Skin of body (tissue), 2 donors: ENCODE results near the gene C4BPB. TPM values are rescaled to one million over a fixed set of nuclear protein-coding genes. Genes with fewer than 3 reads are reported as not detected.

Experiments
- DNase-seq: peaks from one replicate; lab custom pipeline; 2025; lab: John Stamatoyannopoulos, UW
- total RNA-seq: library from RNA; depleted of rRNA; stranded (reverse); fragments of >200 nt; gene quantifications from one replicate; pipeline ENCODE4 v1.2.3, GENCODE V29; 2014

C4BPB gene
- total RNA-seq, 1 donor from 2014 or later = 0.30 TPM

DNA sequence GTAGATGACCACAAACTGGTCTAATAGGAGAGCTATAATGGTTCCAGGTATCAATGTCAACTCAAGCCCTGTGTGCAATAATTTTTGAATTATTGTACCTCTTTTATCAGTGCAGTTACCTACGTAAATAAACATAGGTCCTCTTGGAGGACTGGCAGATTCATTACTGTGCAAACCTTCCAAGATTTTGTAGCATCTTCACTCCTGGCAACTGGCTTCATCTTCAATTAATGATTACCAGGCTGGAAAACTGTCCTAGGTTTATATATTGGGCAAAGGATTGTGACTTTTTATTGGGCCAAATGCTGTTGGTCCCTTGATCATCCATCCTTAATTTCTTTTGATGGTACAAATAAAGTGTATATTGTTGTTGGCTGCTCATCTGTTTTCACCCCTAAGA lies 51.0 kb downstream of the C4BPB start:
- DNase-seq = no peak

DNA sequence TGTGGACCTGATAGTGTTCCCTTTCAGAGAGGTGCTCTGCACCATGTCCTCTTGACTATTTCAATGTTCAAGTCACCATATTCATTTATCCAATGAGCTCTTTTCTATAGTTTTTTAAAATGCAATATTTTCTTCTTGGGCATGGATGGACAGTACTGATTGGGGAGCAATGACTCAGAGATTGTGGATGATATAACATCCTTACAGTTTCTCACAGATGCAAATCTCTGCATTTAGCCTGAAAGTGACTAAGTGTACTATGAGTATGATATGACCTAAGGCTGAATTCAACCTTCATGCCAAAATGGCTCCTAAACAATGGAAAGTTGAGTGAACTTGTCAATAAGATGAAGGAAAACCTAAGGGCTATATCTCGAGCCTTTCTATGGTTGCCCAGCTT lies 51.9 kb downstream of the C4BPB start:
- no peak for DNase-seq

DNA sequence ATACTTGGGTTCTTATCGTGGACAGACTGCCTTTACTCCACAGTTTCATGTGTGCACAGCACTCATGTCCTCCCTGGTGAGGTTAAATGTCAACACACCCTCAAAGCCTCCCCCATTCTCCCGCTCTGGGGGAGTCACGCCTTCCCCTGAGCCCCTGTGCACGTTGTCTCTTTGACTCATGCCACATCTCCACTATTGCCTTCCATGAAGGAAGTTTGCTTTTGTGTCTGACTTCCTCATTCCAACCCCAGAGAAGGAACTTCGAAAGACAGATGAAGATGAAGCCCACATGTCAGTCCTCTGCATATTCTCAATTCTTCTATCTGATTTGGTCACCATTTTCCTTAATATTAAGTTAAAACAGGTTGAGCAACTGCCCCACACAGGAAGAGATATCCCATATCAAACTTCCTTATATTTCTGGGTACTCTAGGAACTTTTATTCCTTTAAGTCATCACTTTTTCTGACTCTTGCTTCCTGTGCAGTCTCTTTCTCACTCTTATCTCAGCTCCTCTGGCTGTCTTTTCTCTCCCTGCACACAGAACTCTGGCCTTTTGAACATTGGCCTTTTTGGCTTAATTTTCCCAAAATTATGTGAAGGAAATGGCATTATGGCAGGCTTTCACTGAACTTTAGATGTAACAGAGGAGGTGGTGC lies 56.9 kb downstream of the C4BPB start:
- DNase-seq = no peak

Other genes starting within 250 kb of the C4BPB start
- 0.59 TPM for gene IL20, start 223.2 kb upstream of the C4BPB start, total RNA-seq
- not detected for gene IL24, start 191.4 kb upstream of the C4BPB start, total RNA-seq
- gene FCMR, start 166.9 kb upstream of the C4BPB start, total RNA-seq = 0.69 TPM
- not detected for gene PIGR, start 142.4 kb upstream of the C4BPB start, total RNA-seq
- gene FCAMR, start 118.4 kb upstream of the C4BPB start, total RNA-seq = not detected
- 6.4 TPM for gene C1orf116, start 56.1 kb upstream of the C4BPB start, total RNA-seq
- 27.8 TPM for gene YOD1, start 37.7 kb upstream of the C4BPB start, total RNA-seq
- gene PFKFB2, start 35.6 kb upstream of the C4BPB start, total RNA-seq = 9.4 TPM
- 0.39 TPM for gene C4BPA, start 15.4 kb downstream of the C4BPB start, total RNA-seq
- gene CD55, start 232.8 kb downstream of the C4BPB start, total RNA-seq = 84.7 TPM